ENCODE measurements around the gene TGFB1I1. TPM values are rescaled to one million over a fixed set of nuclear protein-coding genes. Genes with fewer than 3 reads are reported as not detected.

Gene TGFB1I1
- total RNA-seq, 2 donors from 2014 or later, result 7.5 to 10.0 TPM

GRCh38 chr16:31525113-31525512 is 53.2 kb downstream of the TGFB1I1 start:
- Mint-ChIP-seq H3K4me1 (peaks cover 13% of the 10 kb centered on the region), H3K27me3 (ENCODE audit: insufficient read depth) (peaks cover 42% of the 10 kb centered on the region), H3K27ac (no peak overlapping the region), H3K36me3 (ENCODE audit: low read depth) (no peaks in the 10 kb centered on the region), H3K4me3 (no peak overlapping the region), H3K9me3 (no peaks in the 10 kb centered on the region)
- WGBS, 2 experiments (ENCODE audit: insufficient coverage in 1 of 2, insufficient read length in 1 of 2), result 89 to 96% methylated on average over 3 of the region's 3 CpGs
- H3K9me3 ChIP-seq (ENCODE audit: control insufficient read depth, low read length), result no peaks in the 10 kb centered on the region
- H3K9ac ChIP-seq (ENCODE audit: extremely low read depth, low read length, poor library complexity, severe bottlenecking), result no peak overlapping the region
- no peak for TF ChIP-seq CTCF (conservative IDR thresholded peaks at IDR 0.05)
- H3K36me3 ChIP-seq (ENCODE audit: control insufficient read depth, insufficient read depth, low read length), result no peaks in the 10 kb centered on the region
- H3K4me3 ChIP-seq (ENCODE audit: low read length), result no peak overlapping the region
- H3K4me1 ChIP-seq (ENCODE audit: control insufficient read depth, insufficient read depth, low read length), result no peaks in the 10 kb centered on the region
- no peak overlapping the region for H3K27ac ChIP-seq (ENCODE audit: low read depth, low read length)
- H3K27me3 ChIP-seq (ENCODE audit: control insufficient read depth, insufficient read depth, low read length, poor library complexity, severe bottlenecking), result peaks cover 26% of the 10 kb centered on the region
- DNase-seq, result no peak

Other genes with a start within 250 kb of the TGFB1I1 start
- gene ITGAM, start 212.2 kb upstream of the TGFB1I1 start, total RNA-seq, result under 1 TPM; 0.57 to 0.69 TPM
- gene ITGAX, start 117.0 kb upstream of the TGFB1I1 start, total RNA-seq, result under 1 TPM in 1 of 2 donors, not detected in 1; 0.22 TPM
- gene ITGAD, start 78.8 kb upstream of the TGFB1I1 start, total RNA-seq, result not detected
- gene COX6A2, start 43.8 kb upstream of the TGFB1I1 start, total RNA-seq, result not detected
- gene ZNF843, start 29.4 kb upstream of the TGFB1I1 start, total RNA-seq, result 1 to 10 TPM in 1 of 2 donors, under 1 TPM in 1; 0.31 to 1.5 TPM
- 10 to 100 TPM in 1 of 2 donors, 1 to 10 TPM in 1; 9.4 to 12.1 TPM for gene ARMC5, start 12.7 kb upstream of the TGFB1I1 start, total RNA-seq
- under 1 TPM; 0.22 to 0.24 TPM for gene SLC5A2, start 11.0 kb downstream of the TGFB1I1 start, total RNA-seq
- gene RUSF1, start 36.2 kb downstream of the TGFB1I1 start, total RNA-seq, result 10 to 100 TPM; 45.4 to 50.8 TPM
- gene AHSP, start 55.7 kb downstream of the TGFB1I1 start, total RNA-seq, result not detected